ENCODE results near the gene TMEM140. TPM values are rescaled to one million over a fixed set of nuclear protein-coding genes. Genes with fewer than 3 reads are reported as not detected.

TMEM140 gene
- total RNA-seq, 1 experiment from 2014 or later: not detected

- CTCF ChIA-PET: no interaction called here
- H3K27ac ChIP-seq (ENCODE audit: low read depth, low read length, poor library complexity, severe bottlenecking): no peak overlapping the region
- no peaks in the 10 kb centered on the region for H3K4me1 ChIP-seq (ENCODE audit: insufficient read depth, low read length, poor library complexity, severe bottlenecking)
- DNase-seq (ENCODE audit: low spot score): no peak
- peaks cover 17% of the 10 kb centered on the region for H3K9me3 ChIP-seq (ENCODE audit: low read depth, low read length, poor library complexity, severe bottlenecking)
- no peaks in the 10 kb centered on the region for H3K36me3 ChIP-seq (ENCODE audit: insufficient read depth, low read length, poor library complexity, severe bottlenecking)
- intact Hi-C loops (cut with micrococcal nuclease; ENCODE audit: unreplicated experiment): loop anchor here (10.0 kb wide), 1 partner anchor 65 kb away; no protein-coding TSS in a partner anchor
- POLR2A ChIA-PET (ENCODE audit: low non-redundant PET): no interaction called here
- no TSS peak for BruUV-seq (replicated peaks)
- no peak overlapping the region for H3K4me3 ChIP-seq (ENCODE audit: low read depth, low read length, poor library complexity, severe bottlenecking)
- H3K27me3 ChIP-seq (replicated peaks; ENCODE audit: insufficient read depth, low read depth, low read length, poor library complexity): no peaks in the 10 kb centered on the region
- TF ChIP-seq EZH2 (IDR thresholded peaks at IDR 0.05; ENCODE audit: borderline replicate concordance, low read depth, low read length, poor library complexity, severe bottlenecking) (no peak), CTCF (conservative IDR thresholded peaks at IDR 0.05; ENCODE audit: low read depth, low read length) (no peak)
These were observed 31.6 kb downstream of the TMEM140 start for GRCh38 chr7:135179321-135179925.

GRCh38 chr7:135180122-135180521 lies 32.2 kb downstream of the TMEM140 start:
- DNase-seq (ENCODE audit: low spot score): no peak
- H3K9me3 ChIP-seq (ENCODE audit: low read depth, low read length, poor library complexity, severe bottlenecking): peaks cover 17% of the 10 kb centered on the region
- no peaks in the 10 kb centered on the region for H3K4me1 ChIP-seq (ENCODE audit: insufficient read depth, low read length, poor library complexity, severe bottlenecking)
- no peaks in the 10 kb centered on the region for H3K36me3 ChIP-seq (ENCODE audit: insufficient read depth, low read length, poor library complexity, severe bottlenecking)
- TF ChIP-seq CTCF (conservative IDR thresholded peaks at IDR 0.05; ENCODE audit: low read depth, low read length): no peak
- no peak for TF ChIP-seq EZH2 (IDR thresholded peaks at IDR 0.05; ENCODE audit: borderline replicate concordance, low read depth, low read length, poor library complexity, severe bottlenecking)
- intact Hi-C loops (cut with micrococcal nuclease; ENCODE audit: unreplicated experiment): no loop called here
- BruUV-seq (replicated peaks): no TSS peak
- POLR2A ChIA-PET (ENCODE audit: low non-redundant PET): interaction anchor here (0.6 kb wide), 1 partner anchor 241 kb away, joined by 4 read pairs; no protein-coding TSS in a partner anchor
- no peaks in the 10 kb centered on the region for H3K27me3 ChIP-seq (replicated peaks; ENCODE audit: insufficient read depth, low read depth, low read length, poor library complexity)
- no peak overlapping the region for H3K4me3 ChIP-seq (ENCODE audit: low read depth, low read length, poor library complexity, severe bottlenecking)
- no peak overlapping the region for H3K27ac ChIP-seq (ENCODE audit: low read depth, low read length, poor library complexity, severe bottlenecking)
- CTCF ChIA-PET: no interaction called here

- CTCF ChIA-PET: no interaction called here
- intact Hi-C loops (cut with micrococcal nuclease; ENCODE audit: unreplicated experiment): no loop called here
These were observed 33.5 kb downstream of the TMEM140 start for GRCh38 chr7:135181261-135181928.

More at GRCh38 chr7:135181261-135181928, 33.5 kb downstream of the TMEM140 start:
- Histone ChIP-seq H3K4me1 (ENCODE audit: insufficient read depth, low read length, poor library complexity, severe bottlenecking) (no peaks in the 10 kb centered on the region), H3K4me3 (ENCODE audit: low read depth, low read length, poor library complexity, severe bottlenecking) (no peak overlapping the region), H3K9me3 (ENCODE audit: low read depth, low read length, poor library complexity, severe bottlenecking) (peaks cover 17% of the 10 kb centered on the region), H3K36me3 (ENCODE audit: insufficient read depth, low read length, poor library complexity, severe bottlenecking) (no peaks in the 10 kb centered on the region), H3K27ac (ENCODE audit: low read depth, low read length, poor library complexity, severe bottlenecking) (no peak overlapping the region), H3K27me3 (replicated peaks; ENCODE audit: insufficient read depth, low read depth, low read length, poor library complexity) (no peaks in the 10 kb centered on the region)
- no peak for DNase-seq (ENCODE audit: low spot score)
- TF ChIP-seq EZH2 (IDR thresholded peaks at IDR 0.05; ENCODE audit: borderline replicate concordance, low read depth, low read length, poor library complexity, severe bottlenecking) (no peak), CTCF (conservative IDR thresholded peaks at IDR 0.05; ENCODE audit: low read depth, low read length) (no peak)
- BruUV-seq (replicated peaks): no TSS peak
- POLR2A ChIA-PET (ENCODE audit: low non-redundant PET): no interaction called here

Data from A673 (cell line).